A204.1 (cell line): ENCODE data around the gene SMYD4.
"Not testable (repeated sequence)": the region's sequence is repeated elsewhere in the genome, so short reads cannot be mapped to it uniquely, and the experiment has no call there.

Experiments
- FAIRE-seq: peaks from 2 replicates; lab custom pipeline; 2012; peaks lifted over from hg19 to GRCh38; lab: Jason Lieb, UNC

Gene SMYD4

DNA sequence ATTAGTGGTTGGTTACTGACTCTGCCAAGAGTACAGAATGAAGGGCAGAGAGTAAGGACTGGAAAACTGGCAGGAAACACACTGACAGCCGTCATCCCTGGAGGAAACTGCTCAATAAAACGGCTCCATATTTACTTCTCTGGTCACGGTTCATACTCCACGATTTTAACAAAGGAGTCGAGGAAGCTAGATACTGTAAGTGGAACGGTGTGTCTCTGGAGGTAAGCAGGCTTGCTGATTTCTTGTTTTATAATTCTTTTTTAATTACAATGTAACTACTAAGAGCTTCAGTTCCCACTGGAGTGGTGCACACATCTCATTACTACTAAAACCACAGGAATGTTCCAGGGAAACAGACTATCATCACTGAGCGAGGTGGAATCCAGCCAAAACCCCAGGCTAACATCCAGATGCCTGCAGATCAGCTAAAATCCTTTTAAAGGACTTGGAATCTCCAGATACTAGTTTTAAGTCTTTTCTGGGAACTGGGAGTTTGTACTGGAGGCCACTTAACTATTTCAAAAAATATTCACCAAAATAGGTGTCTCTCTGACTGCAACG is 50.1 kb downstream of the SMYD4 start:
- no peak for FAIRE-seq

DNA sequence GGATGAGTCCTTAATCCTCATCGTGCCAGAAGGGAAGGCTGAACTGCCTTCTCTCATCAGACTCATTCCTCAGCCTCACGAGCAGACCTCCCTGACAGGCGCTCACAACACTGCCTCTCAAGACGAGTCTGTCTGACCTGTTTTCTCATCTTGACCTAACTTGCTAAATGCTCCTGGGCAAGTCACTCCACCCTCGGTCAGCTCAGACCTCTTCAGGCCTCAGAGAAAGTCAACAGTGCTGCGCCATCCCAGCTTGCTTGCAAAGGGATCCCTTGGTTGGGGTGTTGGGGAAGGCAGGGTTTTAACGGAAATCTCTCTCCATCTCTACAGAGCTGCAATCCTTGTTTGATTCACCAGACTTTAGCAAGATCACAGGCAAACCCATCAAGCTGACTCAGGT is 52.8 kb downstream of the SMYD4 start:
- FAIRE-seq: no peak

DNA sequence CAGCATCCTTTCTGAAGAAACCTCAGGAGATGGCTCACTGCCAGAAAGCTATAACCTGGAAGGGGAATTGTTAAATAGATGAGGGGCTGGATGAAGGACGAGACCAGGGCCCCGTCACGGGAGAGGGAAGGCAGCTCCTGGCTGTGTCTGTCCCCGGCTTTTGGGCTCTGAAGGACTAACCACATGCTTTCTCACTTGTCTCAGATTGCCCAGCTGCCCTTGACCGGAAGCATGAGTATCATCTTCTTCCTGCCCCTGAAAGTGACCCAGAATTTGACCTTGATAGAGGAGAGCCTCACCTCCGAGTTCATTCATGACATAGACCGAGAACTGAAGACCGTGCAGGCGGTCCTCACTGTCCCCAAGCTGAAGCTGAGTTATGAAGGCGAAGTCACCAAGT is 53.4 kb downstream of the SMYD4 start:
- FAIRE-seq: no peak

DNA sequence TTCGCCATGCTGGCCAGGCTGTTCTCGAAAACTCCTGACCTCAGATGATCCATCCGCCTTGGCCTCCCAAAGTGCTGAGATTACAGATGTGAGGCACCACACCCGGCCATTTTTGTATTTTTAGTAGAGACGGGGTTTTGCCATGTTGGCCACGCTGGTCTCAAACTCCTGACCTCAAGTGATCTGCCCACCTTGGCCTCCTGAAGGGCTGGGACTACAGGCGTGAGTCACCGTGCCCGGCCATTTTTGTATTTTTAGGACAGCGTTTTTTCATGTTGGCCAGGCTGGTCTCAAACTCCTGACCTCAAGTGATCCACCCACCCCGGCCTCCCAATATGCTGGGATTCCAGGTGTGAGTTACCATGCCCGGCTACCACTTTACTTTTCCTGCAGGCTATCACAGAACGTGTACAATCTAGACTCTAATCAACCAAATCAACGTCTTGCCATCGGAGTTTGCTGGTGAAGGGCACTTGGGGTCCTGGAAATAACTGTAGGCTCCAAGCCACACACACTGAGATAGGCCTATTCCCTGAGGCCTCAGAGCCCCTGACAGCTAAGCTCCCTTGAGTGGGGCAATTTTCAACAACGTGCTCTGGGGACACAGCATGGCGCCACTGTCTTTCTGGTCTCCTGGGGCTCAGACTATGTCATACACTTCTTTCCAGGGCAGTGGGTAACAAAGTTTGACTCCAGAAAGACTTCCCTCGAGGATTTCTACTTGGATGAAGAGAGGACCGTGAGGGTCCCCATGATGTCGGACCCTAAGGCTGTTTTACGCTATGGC is 55.1 kb downstream of the SMYD4 start:
- FAIRE-seq: no peak

DNA sequence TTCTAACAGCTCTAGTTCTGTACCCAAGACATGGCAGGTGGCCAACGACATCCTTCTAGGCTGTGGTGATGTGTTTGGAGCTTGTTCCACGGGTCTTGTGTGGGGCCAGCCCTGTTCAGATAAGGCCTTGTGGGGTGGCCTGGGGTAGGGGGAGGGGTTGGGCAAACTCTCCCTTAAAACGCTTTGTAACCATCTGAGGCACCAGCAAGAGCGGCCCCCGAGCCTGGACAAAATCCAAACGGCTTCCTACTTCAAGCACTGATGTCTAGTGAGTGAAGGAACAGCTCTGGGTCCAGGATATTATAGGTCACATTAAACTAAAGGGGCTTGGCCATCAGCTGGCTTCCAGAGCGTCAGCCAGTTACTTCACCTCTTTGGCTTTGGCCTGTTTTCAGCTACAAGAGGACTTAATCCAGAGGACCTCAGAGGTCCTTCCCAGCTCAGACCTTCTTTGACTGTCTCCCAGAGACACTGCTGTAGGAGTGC is 56.0 kb downstream of the SMYD4 start:
- no peak for FAIRE-seq

DNA sequence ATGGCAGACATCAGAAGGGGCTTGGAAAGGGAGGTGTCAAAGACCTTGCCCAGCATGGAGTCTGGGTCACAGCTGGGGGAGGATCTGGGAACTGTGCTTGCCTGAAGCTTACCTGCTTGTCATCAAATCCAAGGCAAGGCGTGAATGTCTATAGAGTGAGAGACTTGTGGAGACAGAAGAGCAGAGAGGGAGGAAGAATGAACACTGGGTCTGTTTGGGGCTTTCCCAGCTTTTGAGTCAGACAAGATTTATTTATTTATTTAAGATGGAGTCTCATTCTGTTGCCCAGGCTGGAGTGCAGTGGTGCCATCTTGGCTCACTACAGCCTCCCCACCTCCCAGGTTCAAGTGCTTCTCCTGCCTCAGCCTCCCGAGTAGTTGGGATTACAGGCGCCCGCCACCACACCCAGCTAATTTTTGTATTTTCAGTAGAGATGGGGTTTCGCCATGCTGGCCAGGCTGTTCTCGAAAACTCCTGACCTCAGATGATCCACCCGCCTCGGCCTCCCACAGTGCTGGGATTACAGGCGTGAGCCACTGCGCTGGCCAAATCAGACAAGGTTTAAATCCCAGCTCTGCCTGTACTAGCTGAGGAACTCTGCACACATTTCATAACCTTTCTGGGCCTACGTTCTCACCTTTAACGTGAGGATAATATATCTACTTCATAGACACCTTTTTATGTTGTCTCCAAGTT is 56.6 kb downstream of the SMYD4 start:
- not testable (repeated sequence) for FAIRE-seq

DNA sequence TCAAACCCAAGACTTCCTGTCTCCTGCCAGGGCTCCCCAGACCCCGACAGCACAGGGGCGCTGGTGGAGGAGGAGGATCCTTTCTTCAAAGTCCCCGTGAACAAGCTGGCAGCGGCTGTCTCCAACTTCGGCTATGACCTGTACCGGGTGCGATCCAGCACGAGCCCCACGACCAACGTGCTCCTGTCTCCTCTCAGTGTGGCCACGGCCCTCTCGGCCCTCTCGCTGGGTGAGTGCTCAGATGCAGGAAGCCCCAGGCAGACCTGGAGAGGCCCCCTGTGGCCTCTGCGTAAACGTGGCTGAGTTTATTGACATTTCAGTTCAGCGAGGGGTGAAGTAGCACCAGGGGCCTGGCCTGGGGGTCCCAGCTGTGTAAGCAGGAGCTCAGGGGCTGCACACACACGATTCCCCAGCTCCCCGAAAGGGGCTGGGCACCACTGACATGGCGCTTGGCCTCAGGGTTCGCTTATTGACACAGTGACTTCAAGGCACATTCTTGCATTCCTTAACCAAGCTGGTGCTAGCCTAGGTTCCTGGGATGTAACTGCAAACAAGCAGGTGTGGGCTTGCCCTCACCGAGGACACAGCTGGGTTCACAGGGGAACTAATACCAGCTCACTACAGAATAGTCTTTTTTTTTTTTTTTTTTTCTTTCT is 59.8 kb downstream of the SMYD4 start:
- FAIRE-seq: no peak

DNA sequence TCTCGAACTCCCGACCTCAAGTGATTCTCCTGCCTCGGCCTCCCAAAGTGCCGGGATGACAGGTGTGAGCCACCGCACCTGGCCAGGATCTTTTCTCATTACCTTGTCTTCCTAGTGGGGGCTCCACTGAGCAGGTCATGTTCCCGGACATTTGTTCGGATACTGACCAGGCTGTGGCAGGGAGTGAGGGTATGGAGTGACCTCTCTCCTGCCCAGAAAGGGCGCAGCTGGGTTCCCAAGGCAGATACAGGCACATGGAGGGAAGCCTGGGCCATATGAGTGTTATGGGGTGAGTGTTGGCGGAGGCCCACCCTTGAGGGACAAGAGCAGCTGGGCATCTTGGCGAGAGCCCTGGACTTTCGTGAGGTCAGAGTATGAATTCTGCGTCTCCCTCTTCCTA is 62.3 kb downstream of the SMYD4 start:
- FAIRE-seq: no peak

DNA sequence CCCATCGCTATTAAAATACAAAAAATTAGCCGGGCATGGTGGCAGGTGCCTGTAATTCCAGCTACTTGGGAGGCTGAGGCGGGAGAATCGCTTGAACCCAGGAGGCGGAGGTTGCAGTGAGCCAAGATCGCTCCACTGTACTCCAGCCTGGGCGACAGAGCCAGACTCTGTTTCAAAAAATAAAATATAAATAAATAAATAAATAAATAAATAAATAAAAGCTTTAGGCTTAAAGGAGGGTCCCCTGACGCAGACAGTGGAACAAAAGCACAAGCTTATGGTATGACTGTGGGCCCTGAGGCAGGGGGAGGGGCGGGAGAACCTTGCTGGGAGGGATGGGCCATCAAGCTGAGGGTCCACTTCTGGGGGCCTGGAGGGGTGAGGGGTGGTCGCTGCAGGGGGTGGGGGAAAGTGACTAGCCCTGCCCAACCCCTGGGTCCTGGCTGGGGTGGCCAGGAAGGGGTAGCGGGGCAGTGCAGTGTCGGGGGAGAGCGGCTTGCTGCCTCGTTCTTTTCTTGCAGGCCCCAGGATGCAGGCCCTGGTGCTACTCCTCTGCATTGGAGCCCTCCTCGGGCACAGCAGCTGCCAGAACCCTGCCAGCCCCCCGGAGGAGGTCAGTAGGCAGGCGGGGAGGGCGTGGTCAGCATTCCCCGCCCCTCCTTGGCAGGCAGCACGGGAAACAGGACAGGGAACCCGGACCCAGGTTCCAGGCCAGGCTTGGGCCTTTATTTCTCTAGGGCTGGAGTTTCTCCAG is 63.1 kb downstream of the SMYD4 start:
- no peak for FAIRE-seq

DNA sequence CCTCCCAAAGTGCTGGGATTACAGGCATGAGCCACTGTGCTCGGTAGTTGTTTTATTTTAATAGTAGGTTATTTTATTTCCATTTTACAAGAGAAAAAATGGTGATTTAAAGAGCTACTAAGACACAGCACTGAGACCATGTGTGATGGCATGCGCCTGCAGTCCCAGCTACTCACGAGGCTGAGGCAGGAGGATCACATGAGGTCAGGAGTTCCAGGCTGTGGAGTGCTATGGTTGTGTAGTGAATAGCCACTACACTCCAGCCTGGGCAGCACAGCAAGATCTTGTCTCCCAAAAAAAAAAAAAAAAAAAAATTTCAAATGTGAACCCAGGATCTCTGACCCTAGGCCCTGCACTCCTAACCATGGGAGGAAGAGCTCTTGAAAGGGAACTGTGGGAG is 64.1 kb downstream of the SMYD4 start:
- FAIRE-seq: no peak

DNA sequence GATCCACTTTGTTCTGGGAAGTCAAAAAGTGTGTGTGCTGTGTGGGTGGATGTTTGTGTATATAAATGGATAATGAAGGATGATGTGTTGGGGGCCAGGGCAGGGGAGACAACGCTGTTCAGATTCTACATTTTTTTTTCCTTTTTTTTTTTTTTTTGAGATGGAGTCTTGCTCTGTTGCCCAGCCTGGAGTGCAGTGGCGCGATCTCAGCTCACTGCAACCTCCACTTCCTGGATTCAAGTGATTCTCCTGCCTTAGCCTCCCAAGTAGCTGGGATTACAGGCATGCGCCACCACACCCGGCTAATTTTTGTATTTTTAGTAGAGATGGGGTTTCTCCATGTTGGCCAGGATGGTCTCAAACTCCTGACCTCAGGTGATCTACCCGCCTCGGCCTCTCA is 65.0 kb downstream of the SMYD4 start:
- not testable (repeated sequence) for FAIRE-seq

DNA sequence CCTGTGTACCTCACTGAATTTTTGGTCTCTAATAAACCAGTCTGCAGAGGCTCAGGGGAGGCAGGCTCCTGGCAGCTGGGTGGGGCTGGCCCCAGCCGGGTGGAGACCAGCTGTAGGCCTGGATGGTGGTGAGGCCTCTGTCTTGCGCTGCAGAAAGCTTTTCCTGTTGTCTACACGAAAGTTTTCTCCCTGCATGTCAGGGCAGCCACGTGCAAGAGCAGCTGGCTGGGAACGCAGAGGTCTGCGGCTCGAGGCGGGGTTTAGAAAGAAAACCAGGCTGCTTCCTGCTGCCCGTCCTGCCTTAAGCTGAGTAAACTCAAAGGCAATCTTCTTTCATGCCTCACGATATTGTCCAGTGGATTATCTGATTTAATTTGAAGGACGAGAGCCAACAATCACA is 65.4 kb downstream of the SMYD4 start:
- no peak for FAIRE-seq

DNA sequence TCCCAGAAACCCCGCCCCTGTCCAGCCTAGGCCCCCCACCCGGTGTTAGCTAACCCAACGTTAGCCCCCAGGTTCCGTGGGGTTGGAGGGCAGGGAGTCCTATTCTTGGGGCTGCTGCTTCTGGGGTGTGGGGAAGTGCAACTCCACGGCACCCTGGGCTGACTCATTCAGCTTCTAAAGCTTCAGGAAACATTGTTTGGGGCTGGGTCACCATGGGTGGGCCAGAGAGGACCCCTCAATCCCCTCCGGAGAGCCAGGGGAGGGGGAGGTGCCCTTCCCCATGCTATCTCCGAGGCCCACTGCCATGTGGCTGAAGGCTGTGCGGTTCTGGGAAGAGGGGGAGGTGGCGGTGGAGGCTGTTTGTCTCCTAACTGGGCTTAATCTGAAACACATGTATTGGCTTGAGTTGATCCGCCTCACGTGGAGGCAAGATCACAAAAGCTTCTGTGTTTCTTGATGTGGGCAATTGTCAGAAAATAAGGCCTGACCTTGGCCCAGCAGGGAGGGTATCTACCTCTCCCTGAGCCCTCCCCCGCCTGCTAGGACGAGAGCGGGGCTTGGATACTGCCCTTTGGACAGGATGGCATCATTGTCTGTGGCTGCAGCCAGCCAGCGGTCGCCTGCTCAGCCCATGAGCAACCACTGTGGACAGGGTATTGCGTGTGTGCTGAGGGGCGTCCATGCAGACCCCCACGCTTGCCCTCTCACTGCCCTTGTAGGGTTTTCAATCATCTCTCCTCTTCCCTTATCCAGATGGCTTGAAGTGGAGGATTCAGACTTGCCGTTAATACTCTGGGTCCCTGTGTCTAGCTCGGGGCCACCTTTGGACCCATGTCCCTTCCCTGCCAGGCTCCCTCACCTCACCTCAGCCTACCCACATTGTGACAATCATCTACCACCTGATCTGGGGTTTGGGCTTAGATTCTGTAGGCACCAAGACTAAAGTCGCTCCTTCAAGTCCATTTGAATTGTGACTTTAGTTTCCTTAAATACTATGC is 66.5 kb downstream of the SMYD4 start:
- no peak for FAIRE-seq

DNA sequence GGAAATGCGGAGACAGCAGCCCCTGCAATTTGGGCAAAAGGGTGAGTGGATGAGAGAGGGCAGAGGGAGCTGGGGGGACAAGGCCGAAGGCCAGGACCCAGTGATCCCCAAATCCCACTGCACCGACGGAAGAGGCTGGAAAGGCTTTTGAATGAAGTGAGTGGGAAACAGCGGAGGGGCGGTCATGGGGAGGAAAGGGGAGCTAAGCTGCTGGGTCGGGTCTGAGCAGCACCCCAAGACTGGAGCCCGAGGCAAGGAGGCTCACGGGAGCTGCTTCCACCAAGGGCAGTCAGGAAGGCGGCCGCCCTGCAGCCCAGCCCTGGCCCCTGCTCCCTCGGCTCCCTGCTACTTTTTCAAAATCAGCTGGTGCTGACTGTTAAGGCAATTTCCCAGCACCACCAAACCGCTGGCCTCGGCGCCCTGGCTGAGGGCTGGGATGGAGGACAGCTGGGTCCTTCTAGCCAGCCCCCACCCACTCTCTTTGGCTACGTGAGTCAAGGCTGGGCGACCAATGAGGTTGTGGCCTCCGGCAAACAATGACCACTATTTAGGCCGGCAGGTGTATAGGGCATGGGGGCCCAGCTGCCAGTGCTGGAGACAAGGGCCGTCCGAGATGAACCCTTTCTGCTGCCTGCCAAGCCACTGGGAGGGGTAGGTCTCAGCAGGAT is 67.3 kb downstream of the SMYD4 start:
- no peak for FAIRE-seq

DNA sequence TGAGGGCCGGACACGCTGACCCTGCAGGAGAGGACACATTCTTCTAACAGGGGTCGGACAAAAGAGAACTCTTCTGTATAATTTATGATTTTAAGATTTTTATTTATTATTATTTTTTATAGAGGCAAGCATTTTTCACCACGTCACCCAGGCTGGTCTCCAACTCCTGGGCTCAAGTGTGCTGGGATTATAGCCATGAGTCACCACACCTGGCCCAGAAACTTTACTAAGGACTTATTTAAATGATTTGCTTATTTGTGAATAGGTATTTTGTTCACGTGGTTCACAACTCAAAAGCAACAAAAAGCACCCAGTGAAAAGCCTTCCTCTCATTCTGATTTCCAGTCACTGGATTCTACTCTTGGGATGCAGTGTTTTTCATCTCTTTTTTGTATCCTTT is 70.2 kb downstream of the SMYD4 start:
- FAIRE-seq: no peak

DNA sequence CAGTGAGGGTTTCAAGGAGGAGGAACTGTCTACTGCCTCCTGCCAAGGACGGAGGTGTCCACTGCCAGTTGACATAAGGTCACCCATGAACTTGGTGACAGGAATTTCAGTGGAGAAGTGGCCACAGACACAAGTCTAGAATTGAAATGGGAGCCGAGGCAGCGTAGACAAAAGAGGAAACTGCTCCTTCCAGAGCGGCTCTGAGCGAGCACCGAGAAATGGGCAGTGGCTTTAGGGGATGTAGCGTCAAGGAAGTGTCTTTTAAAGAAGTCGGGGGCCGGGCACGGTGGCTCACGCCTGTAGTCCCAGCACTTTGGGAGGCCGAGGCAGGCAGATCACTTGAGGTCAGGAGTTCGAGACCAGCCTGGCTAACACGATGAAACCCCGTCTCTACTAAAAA is 70.9 kb downstream of the SMYD4 start:
- FAIRE-seq: no peak

DNA sequence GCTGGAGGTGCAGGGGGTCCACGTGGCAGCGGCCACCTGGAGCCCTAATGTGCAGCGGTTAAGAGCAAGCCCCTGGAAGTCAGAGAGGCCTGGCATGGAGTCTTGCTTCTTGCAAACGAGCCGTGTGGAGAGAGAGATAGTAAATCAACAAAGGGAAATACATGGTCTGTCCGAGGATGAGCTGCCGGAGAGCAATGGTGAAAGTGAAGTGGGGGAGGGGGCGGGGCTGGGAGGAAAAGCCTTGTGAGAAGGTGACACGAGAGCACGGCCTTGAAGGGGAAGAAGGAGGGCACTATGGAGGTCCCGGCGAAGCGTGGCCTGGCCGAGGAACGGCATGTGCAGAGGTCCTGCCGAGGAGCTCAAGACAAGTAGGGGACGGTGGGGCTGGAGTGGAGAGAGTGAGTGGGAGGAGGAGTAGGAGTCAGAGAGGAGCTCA is 73.9 kb downstream of the SMYD4 start:
- FAIRE-seq: no peak

DNA sequence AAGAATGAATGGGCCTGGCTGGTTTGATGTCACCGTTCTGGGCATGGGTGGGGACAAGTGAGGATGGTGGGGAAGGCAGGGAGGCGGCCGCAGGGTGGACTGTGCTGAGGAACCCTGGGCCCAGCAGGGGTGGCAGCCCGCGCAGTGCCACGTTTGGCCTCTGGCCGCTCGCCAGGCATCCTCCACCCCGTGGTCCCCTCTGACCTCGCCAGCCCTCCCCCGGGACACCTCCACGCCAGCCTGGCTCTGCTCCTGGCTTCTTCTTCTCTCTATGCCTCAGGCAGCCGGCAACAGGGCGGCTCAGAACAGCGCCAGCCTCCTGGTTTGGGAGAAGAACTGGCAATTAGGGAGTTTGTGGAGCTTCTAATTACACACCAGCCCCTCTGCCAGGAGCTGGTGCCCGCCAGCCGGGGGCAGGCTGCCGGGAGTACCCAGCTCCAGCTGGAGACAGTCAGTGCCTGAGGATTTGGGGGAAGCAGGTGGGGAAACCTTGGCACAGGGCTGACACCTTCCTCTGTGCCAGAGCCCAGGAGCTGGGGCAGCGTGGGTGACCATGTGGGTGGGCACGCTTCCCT is 74.4 kb downstream of the SMYD4 start:
- no peak for FAIRE-seq

DNA sequence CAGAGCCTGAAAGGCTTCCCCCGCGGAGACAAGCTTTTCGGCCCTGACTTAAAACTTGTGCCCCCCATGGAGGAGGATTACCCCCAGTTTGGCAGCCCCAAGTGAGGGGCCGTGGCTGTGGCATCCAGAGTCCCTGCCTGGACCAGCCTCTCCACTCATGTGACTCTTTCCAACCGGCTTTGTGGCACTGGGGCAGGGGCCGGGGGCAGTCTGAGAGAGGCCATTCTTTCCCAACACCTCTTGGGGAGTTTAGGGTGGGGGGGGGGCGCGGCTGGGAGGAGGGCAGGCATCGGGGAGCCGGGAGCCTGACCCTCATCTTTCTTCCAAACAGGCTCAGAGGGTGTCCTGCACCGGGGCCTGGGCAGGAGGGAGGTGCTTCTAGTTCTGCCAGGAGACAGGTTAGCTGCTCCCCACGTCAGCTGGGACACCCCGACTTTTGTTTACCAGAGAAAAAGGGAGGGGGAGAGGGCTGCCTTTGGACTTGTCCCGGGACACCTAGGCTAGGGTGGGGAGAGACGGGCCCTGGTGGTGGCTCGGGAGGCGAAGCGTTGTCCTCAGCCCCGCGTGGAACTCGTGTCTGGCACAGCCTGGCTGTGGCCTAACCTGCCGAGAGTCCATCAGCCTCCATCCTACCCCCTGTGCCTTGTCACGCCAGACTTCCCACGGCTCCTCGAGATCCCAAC is 75.1 kb downstream of the SMYD4 start:
- no peak for FAIRE-seq
